ENCODE data around the gene KAT5.
"Not testable (repeated sequence)": the region's sequence is repeated elsewhere in the genome, so short reads cannot be mapped to it uniquely, and the experiment has no call there.

The KAT5 gene

DNA sequence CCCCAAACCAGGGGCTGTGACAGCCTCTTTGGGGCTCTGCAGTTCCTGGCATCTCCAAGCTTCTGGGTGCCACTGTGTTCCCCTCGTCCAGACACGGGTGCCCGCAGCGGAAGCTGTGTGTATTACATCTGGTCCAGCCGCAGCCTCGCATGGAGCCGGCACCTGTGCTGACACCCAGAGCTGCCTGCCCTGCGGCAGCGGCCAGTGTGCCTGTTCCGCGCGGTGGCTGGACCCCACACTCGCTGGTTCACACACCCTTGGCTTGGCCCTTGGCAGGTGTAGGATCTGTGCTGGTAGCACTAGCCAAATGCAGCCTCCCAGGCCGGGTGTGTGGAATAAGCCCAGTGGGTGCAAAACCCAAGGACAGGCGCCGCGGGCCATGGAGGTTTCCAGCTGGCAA lies 33.0 kb downstream of the KAT5 start:
- DNase-seq, result no peak

DNA sequence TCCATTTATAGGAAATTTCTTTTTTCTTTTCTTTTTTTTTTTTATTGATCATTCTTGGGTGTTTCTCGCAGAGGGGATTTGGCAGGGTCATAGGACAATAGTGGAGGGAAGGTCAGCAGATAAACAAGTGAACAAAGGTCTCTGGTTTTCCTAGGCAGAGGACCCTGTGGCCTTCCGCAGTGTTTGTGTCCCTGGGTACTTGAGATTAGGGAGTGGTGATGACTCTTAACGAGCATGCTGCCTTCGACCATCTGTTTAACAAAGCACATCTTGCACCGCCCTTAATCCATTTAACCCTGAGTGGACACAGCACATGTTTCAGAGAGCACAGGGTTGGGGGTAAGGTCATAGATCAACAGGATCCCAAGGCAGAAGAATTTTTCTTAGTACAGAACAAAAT lies 50.1 kb downstream of the KAT5 start:
- not testable (repeated sequence) for DNase-seq

DNA sequence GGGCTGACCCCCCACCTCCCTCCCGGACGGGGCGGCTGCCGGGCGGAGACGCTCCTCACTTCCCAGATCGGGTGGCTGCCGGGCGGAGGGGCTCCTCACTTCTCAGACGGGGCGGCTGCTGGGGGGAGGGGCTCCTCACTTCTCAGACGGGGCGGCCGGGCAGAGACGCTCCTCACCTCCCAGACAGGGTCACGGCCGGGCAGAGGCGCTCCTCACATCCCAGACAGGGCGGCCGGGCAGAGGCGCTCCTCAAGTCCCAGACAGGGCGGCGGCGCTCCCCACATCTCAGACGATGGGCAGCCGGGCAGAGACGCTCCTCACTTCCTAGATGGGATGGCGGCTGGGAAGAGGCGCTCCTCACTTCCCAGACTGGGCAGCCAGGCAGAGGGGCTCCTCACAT lies 50.8 kb downstream of the KAT5 start:
- not testable (repeated sequence) for DNase-seq

DNA sequence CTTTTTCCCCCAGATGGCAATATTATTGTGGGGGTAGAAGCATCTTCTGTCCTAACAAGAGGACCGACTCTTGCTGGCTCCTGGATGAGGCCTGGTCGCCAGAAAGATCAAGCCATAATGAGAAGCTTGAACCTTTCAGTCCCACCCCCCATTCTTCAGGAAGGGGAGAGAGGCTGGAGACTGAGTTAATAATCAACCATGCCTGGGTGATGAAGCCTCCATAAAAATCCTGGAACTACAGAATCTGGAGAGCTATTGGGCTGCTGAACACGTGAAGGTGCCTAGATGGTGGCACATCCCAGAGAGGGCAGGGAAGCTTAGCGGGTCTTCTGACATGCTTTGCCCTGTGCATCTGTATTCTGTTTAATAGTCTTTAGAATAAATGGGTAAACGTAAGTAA lies 52.4 kb downstream of the KAT5 start:
- no peak for DNase-seq

DNA sequence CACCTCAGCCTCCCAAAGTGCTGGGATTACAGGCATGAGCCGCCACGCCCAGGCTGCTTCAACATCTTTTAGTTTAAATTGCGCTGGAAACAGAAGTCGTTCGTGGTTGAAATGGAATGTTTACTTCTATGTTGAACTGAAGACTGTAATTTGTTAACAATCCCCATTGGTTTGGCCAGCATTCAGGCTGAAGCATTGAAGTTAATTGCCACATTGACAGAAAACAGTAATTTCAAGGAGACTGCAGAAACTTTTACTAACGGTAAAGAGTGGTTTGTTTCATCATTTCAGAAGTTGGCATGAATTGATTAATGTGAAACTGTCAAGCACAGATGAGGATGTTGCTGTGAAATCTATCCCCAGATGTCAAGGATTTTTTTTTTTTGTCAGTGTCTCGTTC lies 54.5 kb downstream of the KAT5 start:
- no peak for DNase-seq

DNA sequence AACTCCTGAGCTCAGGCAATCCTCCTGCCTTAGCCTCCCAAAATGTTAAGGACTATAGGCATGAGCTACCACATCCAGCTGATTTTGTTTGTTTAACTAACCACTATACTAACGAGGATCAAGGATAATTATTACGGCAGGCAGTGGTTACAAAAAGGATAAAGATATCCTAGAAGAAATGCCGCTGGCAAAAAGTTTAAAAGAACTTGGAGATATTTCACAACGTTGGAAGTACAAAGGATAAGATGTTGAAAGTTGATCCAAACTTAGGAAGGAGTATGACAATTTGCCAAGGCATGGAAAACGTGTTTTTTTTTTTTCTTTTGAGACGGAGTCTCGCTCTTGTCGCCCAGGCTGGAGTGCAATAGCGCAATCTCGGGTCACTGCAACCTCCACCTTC lies 55.4 kb downstream of the KAT5 start:
- DNase-seq, result no peak

DNA sequence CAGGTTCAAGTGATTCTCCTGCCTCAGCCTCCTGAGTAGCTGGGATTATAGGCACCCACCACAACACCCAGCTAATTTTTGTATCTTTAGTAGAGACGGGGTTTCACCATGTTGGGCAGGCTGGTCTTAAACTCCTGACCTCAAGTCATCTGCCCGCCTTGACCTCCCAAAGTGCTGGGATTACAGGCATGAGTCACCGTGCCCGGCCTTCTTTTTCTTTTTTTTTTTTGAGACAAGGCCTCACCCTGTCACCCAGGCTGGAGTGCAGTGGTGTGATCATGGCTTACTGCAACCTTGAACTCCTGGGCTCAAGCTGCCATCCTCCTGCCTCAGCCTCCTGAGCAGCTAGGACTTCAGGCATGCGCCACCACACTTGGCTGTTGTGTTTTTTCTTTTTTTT lies 55.8 kb downstream of the KAT5 start:
- not testable (repeated sequence) for DNase-seq

All from CD4-positive, alpha-beta T cell treated with Interleukin-10 for 1 hour (primary cell).